ENCODE data around the gene ZBTB20. TPM values are rescaled to one million over a fixed set of nuclear protein-coding genes. Genes with fewer than 3 reads are reported as not detected.

The ZBTB20 gene
- total and polyA plus RNA-seq, 4 donors = 0.88 to 83.2 (median 20.4) TPM

DNA sequence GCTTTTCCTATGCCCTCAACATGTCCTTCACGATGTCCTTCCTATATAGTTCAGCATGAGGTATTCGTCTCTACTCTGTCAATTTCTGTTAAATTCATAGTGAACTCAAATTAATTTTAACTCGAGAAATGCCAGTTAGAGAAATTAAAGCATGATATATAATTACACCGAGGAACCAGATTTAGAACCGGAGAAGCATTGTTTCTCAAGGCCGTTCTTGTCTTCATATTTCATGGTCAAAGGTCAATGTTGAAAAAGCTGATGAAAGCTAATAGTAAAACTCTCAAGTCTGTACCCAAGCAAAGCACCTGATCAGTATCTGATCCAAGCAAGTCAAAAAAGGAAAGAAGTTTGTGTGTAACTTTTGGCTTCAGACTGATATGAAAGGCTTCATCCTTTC lies 163.8 kb downstream of the ZBTB20 start:
- WGBS = 84% methylated on average over 6 of the region's 6 CpGs
- Histone ChIP-seq H3K36me3 (ENCODE audit: control insufficient read depth in 4 of 4, insufficient read depth in 3 of 4, low read depth in 1 of 4, low read length in 3 of 4) (no peaks in the 10 kb centered on the region), H3K9ac (ENCODE audit: low read depth in 1 of 2, low read length in 2 of 2) (no peak overlapping the region)

More for the DNA sequence above, 163.8 kb downstream of the ZBTB20 start:
- no peaks in the 10 kb centered on the region for H3K27me3 ChIP-seq (ENCODE audit: control insufficient read depth in 4 of 4, insufficient read depth in 4 of 4, low read length in 3 of 4)
- H3K4me3 ChIP-seq (ENCODE audit: low read depth in 1 of 3, low read length in 3 of 3) = no peak overlapping the region
- TF ChIP-seq SP1 (IDR thresholded peaks at IDR 0.05) = no peak
- TF ChIP-seq NR2F2 (IDR thresholded peaks at IDR 0.05) = no peak
- TF ChIP-seq YY1 (IDR thresholded peaks at IDR 0.05) = no peak
- no peak for TF ChIP-seq RAD21 (IDR thresholded peaks at IDR 0.05)
- no peak for TF ChIP-seq JUND (IDR thresholded peaks at IDR 0.05)
- TF ChIP-seq ATF3 (IDR thresholded peaks at IDR 0.05) = no peak
- TF ChIP-seq EGR1 (IDR thresholded peaks at IDR 0.05; ENCODE audit: low read depth in 2 of 2) = no peak
- TF ChIP-seq GABPA (IDR thresholded peaks at IDR 0.05 in 1 of 2, conservative IDR thresholded peaks at IDR 0.05 in 1 of 2) = no peak
- TF ChIP-seq HNF4A (conservative IDR thresholded peaks at IDR 0.05) = no peak
- TF ChIP-seq, protein P1, sequence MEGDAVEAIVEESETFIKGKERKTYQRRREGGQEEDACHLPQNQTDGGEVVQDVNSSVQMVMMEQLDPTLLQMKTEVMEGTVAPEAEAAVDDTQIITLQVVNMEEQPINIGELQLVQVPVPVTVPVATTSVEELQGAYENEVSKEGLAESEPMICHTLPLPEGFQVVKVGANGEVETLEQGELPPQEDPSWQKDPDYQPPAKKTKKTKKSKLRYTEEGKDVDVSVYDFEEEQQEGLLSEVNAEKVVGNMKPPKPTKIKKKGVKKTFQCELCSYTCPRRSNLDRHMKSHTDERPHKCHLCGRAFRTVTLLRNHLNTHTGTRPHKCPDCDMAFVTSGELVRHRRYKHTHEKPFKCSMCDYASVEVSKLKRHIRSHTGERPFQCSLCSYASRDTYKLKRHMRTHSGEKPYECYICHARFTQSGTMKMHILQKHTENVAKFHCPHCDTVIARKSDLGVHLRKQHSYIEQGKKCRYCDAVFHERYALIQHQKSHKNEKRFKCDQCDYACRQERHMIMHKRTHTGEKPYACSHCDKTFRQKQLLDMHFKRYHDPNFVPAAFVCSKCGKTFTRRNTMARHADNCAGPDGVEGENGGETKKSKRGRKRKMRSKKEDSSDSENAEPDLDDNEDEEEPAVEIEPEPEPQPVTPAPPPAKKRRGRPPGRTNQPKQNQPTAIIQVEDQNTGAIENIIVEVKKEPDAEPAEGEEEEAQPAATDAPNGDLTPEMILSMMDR (IDR thresholded peaks at IDR 0.05; ENCODE audit: low read depth, low read length, missing input control) = no peak
- TF ChIP-seq, protein P2, sequence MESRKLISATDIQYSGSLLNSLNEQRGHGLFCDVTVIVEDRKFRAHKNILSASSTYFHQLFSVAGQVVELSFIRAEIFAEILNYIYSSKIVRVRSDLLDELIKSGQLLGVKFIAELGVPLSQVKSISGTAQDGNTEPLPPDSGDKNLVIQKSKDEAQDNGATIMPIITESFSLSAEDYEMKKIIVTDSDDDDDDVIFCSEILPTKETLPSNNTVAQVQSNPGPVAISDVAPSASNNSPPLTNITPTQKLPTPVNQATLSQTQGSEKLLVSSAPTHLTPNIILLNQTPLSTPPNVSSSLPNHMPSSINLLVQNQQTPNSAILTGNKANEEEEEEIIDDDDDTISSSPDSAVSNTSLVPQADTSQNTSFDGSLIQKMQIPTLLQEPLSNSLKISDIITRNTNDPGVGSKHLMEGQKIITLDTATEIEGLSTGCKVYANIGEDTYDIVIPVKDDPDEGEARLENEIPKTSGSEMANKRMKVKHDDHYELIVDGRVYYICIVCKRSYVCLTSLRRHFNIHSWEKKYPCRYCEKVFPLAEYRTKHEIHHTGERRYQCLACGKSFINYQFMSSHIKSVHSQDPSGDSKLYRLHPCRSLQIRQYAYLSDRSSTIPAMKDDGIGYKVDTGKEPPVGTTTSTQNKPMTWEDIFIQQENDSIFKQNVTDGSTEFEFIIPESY (IDR thresholded peaks at IDR 0.05) = no peak
- TF ChIP-seq REST (IDR thresholded peaks at IDR 0.05) = no peak
- TF ChIP-seq, protein P3, sequence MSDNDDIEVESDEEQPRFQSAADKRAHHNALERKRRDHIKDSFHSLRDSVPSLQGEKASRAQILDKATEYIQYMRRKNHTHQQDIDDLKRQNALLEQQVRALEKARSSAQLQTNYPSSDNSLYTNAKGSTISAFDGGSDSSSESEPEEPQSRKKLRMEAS (IDR thresholded peaks at IDR 0.05) = no peak
- TF ChIP-seq HNF4G (IDR thresholded peaks at IDR 0.05) = no peak
- no peak for TF ChIP-seq RXRA (IDR thresholded peaks at IDR 0.05)
- TF ChIP-seq FOXA1 (IDR thresholded peaks at IDR 0.05) = no peak
- no peak for TF ChIP-seq TAF1 (conservative IDR thresholded peaks at IDR 0.05)
- no peak for TF ChIP-seq FOXA2 (IDR thresholded peaks at IDR 0.05)
- no peaks in the 10 kb centered on the region for H3K9me3 ChIP-seq (ENCODE audit: control insufficient read depth in 4 of 4, low read length in 3 of 4)
- H3K4me1 ChIP-seq (ENCODE audit: control insufficient read depth in 4 of 4, insufficient read depth in 4 of 4, low read length in 3 of 4) = peaks cover 0 to 4% (median 0%) of the 10 kb centered on the region in 4 donors
- no peak overlapping the region for H3K27ac ChIP-seq (ENCODE audit: low read depth in 1 of 2, low read length in 2 of 2)
- DNase-seq (ENCODE audit: low spot score) = no peak

Data from liver (tissue), 9 donors.